ENCODE results near the gene SRBD1. TPM values are rescaled to one million over a fixed set of nuclear protein-coding genes. Genes with fewer than 3 reads are reported as not detected.

SRBD1 gene
- total RNA-seq, 1 experiment from 2014 or later = 22.8 TPM

GRCh38 chr2:45631319-45631718, 20.3 kb upstream of the SRBD1 start (continued):
- no peak for TF ChIP-seq ZNF281 (CRISPR knock-in tag; IDR thresholded peaks at IDR 0.05)

- TF ChIP-seq ZNF317 (CRISPR knock-in tag; IDR thresholded peaks at IDR 0.05; ENCODE audit: borderline replicate concordance, low read depth) (no peak), ZNF219 (CRISPR knock-in tag; IDR thresholded peaks at IDR 0.05; ENCODE audit: borderline replicate concordance) (no peak), ETV6 (CRISPR knock-in tag; IDR thresholded peaks at IDR 0.05) (no peak), NFATC4 (CRISPR knock-in tag; IDR thresholded peaks at IDR 0.05) (no peak)
- Mint-ChIP-seq H3K4me3 (no peak overlapping the region), H3K4me1 (peaks cover 21% of the 10 kb centered on the region), H3K9me3 (no peaks in the 10 kb centered on the region), H3K36me3 (no peaks in the 10 kb centered on the region), H3K27me3 (ENCODE audit: low read depth) (no peaks in the 10 kb centered on the region), H3K27ac (no peak overlapping the region)
- ChIA-PET POLR2A (no interaction called here), CTCF (no interaction called here)
- no peak for ATAC-seq
- no peak for DNase-seq (ENCODE audit: low spot score)
These were observed 18.9 kb upstream of the SRBD1 start for GRCh38 chr2:45629971-45630370.

- H3K36me3 Mint-ChIP-seq = no peaks in the 10 kb centered on the region
- TF ChIP-seq JAZF1 (CRISPR knock-in tag; IDR thresholded peaks at IDR 0.05) = no peak
- no peak for TF ChIP-seq SMAD3 (CRISPR knock-in tag; IDR thresholded peaks at IDR 0.05; ENCODE audit: borderline replicate concordance)
- TF ChIP-seq FOXP4 (CRISPR knock-in tag; IDR thresholded peaks at IDR 0.05) = no peak
- no peak for TF ChIP-seq USF2 (CRISPR knock-in tag; IDR thresholded peaks at IDR 0.05)
- TF ChIP-seq PRDM15 (CRISPR knock-in tag; IDR thresholded peaks at IDR 0.05) = no peak
- TF ChIP-seq GTF2I (CRISPR knock-in tag; conservative IDR thresholded peaks at IDR 0.05) = no peak
- no peak for TF ChIP-seq ZNF512 (CRISPR knock-in tag; IDR thresholded peaks at IDR 0.05; ENCODE audit: borderline replicate concordance)
- CTCF ChIA-PET = interaction anchor here (0.7 kb wide), 1 partner anchor 20 kb away, joined by 3 read pairs; no protein-coding TSS in a partner anchor
- no peaks in the 10 kb centered on the region for H3K27me3 Mint-ChIP-seq (ENCODE audit: low read depth)
- H3K4me3 Mint-ChIP-seq = no peak overlapping the region
- DNase-seq (ENCODE audit: low spot score) (no peak), ATAC-seq (no peak)
- H3K9me3 Mint-ChIP-seq = no peaks in the 10 kb centered on the region
- POLR2A ChIA-PET = no interaction called here
- peaks cover 21% of the 10 kb centered on the region for H3K4me1 Mint-ChIP-seq
- no peak overlapping the region for H3K27ac Mint-ChIP-seq
These were observed 16.8 kb upstream of the SRBD1 start for GRCh38 chr2:45627911-45628310.

All from WTC11 (cell line).